WERI-Rb-1 (cell line): ENCODE results near the gene MPC1.
A peak's percentile ranks its signal among the peaks of the same experiment; 100 is the strongest.

Experiments used
- DNase-seq: peaks from one replicate; pipeline ENCODE4 v3.0.0-alpha.2; 2020
- H3K27ac ChIP-seq: fragments of 250-450 bp; sonication (Bioruptor Pico); 2 replicates; pipeline ENCODE4 v1.5.1; 2020; ENCODE audit warnings: mild to moderate bottlenecking, moderate library complexity
- H3K27me3 ChIP-seq: fragments of 250-450 bp; sonication (Bioruptor Pico); 2 replicates; pipeline ENCODE4 v1.5.1; 2021; ENCODE audit warnings: mild to moderate bottlenecking, low read depth, moderate library complexity; ENCODE audit not compliant: insufficient read depth, severe bottlenecking
- H3K36me3 ChIP-seq: fragments of 250-450 bp; sonication (Bioruptor Pico); 2 replicates; pipeline ENCODE4 v1.5.1; 2020; ENCODE audit warnings: mild to moderate bottlenecking, moderate library complexity
- H3K4me3 ChIP-seq: 2 replicates; pipeline ENCODE4 v1.5.1; 2011; ENCODE audit warnings: low read depth, mild to moderate bottlenecking, control low read depth, low read length
- H3K9me3 ChIP-seq: fragments of 250-450 bp; sonication (Bioruptor Pico); 2 replicates; pipeline ENCODE4 v1.5.1; 2021; ENCODE audit warnings: mild to moderate bottlenecking, moderate library complexity; ENCODE audit not compliant: severe bottlenecking
- TF ChIP-seq, protein P1 (sequence below): IDR thresholded peaks from 2 replicates; pipeline ENCODE4 v1.5.1; 2011; ENCODE audit warnings: low read depth, mild to moderate bottlenecking, control low read depth, inconsistent platforms, low read length

The MPC1 gene

GRCh38 chr6:166382500-166382932, 224 bp downstream of the MPC1 start:
- Histone ChIP-seq H3K27me3 (no peaks in the 10 kb centered on the region), H3K9me3 (no peaks in the 10 kb centered on the region), H3K27ac (peak overlapping the region; percentile 69), H3K36me3 (no peaks in the 10 kb centered on the region), H3K4me3 (peak overlapping the region; percentile 72)
- no peak for DNase-seq
- TF ChIP-seq, protein P1, sequence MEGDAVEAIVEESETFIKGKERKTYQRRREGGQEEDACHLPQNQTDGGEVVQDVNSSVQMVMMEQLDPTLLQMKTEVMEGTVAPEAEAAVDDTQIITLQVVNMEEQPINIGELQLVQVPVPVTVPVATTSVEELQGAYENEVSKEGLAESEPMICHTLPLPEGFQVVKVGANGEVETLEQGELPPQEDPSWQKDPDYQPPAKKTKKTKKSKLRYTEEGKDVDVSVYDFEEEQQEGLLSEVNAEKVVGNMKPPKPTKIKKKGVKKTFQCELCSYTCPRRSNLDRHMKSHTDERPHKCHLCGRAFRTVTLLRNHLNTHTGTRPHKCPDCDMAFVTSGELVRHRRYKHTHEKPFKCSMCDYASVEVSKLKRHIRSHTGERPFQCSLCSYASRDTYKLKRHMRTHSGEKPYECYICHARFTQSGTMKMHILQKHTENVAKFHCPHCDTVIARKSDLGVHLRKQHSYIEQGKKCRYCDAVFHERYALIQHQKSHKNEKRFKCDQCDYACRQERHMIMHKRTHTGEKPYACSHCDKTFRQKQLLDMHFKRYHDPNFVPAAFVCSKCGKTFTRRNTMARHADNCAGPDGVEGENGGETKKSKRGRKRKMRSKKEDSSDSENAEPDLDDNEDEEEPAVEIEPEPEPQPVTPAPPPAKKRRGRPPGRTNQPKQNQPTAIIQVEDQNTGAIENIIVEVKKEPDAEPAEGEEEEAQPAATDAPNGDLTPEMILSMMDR = no peak

DNA sequence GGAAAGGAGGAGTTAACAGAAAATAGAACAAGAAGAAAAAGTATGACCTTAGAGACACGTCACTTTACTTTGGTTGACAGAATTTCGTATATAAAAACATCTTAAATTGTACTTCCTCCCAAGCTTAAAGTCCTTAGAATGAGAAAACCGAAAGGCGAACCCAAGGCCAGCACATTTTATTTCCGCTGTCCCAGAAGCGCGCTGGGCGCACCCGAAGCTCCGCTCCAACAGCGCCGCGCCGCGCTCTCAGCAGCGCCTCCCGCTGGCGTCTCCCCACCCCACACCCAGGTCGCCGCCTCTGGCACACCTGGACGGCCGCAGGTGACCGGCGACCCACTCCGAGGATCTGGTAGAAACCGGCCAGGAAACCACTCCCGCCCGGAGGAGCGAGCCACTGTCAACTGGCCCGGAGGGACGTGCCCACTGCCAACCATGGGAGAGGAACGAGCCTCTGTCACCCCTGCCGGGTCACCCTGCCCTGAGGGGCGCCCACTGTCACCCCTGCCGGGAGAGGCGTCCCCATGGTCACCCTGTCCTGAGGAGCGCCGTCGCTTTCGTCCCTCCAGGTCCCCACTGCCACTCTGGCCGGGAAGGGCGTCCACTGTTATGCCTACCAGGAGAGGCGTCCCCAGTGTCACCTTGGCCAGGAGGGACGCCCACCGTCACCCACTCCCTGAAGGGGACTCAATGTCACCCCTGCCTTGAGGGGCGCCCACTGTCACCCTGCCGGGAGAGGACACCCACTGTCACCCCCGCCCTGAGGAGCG, 824 bp downstream of the MPC1 start:
- no peaks in the 10 kb centered on the region for H3K36me3 ChIP-seq
- no peaks in the 10 kb centered on the region for H3K27me3 ChIP-seq
- TF ChIP-seq, protein P1 = peak; percentile 87
- peak overlapping the region; percentile 72 for H3K4me3 ChIP-seq
- H3K27ac ChIP-seq = peak overlapping the region; percentile 49
- H3K9me3 ChIP-seq = no peaks in the 10 kb centered on the region
- peak; percentile 81 for DNase-seq

DNA sequence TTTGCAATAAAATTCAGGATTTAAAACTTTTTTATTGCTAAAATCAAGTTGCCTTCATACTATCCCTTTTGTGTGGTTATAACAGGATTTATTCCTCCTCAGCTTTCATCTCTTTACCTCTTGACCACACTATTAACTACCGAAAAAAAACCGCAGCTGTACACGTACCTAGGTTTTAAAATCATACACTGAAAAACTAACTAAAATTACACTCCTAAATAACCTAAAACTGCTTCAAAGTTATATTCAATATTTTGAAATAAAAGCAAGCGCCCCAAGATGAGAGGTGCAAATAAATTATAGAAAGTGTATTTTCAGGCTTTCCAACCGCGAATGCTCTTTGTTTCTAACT, 1.4 kb downstream of the MPC1 start:
- Histone ChIP-seq H3K27me3 (no peaks in the 10 kb centered on the region), H3K36me3 (no peaks in the 10 kb centered on the region), H3K9me3 (no peaks in the 10 kb centered on the region), H3K27ac (peak overlapping the region; percentile 49), H3K4me3 (peak overlapping the region; percentile 72)
- TF ChIP-seq, protein P1 = no peak
- no peak for DNase-seq

- Histone ChIP-seq H3K9me3 (no peaks in the 10 kb centered on the region), H3K36me3 (no peaks in the 10 kb centered on the region), H3K27ac (no peak overlapping the region), H3K27me3 (no peaks in the 10 kb centered on the region), H3K4me3 (no peak overlapping the region)
- TF ChIP-seq, protein P1 = no peak
- DNase-seq = no peak
Measured at GRCh38 chr6:166379800-166380199, 2.9 kb downstream of the MPC1 start.

DNA sequence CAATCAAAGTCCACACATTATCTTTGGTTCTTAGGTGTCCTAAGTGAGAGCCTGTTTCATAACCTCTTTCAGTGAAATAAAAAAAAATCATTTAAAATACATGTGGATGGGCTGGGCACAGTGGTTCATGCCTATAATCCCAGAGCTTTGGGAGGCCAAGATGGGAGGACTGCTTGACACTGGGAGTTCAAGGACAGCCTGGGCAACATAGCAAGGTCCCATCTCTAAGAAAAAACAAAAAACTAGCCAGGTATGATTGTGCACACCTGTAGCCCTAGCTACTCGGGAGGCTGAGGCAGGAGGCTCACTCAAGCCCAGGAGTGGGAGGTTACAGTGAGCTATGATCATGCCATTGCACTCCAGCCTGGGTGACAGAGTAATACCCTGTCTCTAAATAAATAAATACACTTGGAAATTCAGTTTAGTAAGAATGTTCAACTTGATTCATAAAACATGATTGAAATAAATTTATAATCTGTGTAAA, 3.6 kb downstream of the MPC1 start:
- no peaks in the 10 kb centered on the region for H3K27me3 ChIP-seq
- no peaks in the 10 kb centered on the region for H3K36me3 ChIP-seq
- H3K9me3 ChIP-seq = no peaks in the 10 kb centered on the region
- no peak overlapping the region for H3K27ac ChIP-seq
- DNase-seq = no peak
- TF ChIP-seq, protein P1 = no peak
- no peak overlapping the region for H3K4me3 ChIP-seq

DNA sequence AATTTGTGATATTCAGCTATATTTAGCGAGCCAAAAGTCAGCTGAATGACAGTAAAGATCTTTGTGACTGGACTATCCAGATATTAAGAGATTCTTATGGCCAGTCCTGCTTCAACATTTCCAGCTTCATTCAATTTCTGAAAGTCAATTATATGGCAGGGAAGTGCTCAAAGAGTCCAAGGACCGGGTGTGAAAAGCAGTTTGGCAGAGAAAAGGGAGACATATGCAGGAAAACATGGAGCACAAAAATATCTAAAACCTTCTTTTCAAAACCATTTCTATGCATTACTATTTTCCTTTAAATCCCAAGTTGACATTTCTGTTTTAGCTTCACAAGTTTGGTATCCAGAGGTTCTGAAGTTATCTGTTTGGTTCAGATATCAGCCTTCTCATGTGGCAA, 5.0 kb downstream of the MPC1 start:
- no peak overlapping the region for H3K4me3 ChIP-seq
- DNase-seq = no peak
- no peak overlapping the region for H3K27ac ChIP-seq
- TF ChIP-seq, protein P1 = no peak
- no peaks in the 10 kb centered on the region for H3K36me3 ChIP-seq
- H3K27me3 ChIP-seq = no peaks in the 10 kb centered on the region
- no peaks in the 10 kb centered on the region for H3K9me3 ChIP-seq
